GM12878 (cell line): ENCODE results near the gene HEXIM1. TPM values are rescaled to one million over a fixed set of nuclear protein-coding genes. Genes with fewer than 3 reads are reported as not detected.

Experiments used
- ATAC-seq: fragments of 200-7000 bp; cut with Tn5 transposase; 3 replicates; pipeline ENCODE4 v1.9.1; 2020; ENCODE audit warnings: mild to moderate bottlenecking, moderate library complexity
- BruUV-seq: library from RNA; stranded (reverse); fragments of 400-500 nt; replicated peaks from 2 replicates; lab custom pipeline; 2021; lab: Mats Ljungman, UMichigan
- CTCF ChIA-PET: fragments of 300-600 bp; sonication (Branson Sonifier 250); formaldehyde crosslinking; extraction: SDS; loops from one replicate; lab custom pipeline; 2021; ENCODE audit warnings: inconsistent platforms; lab: Yijun Ruan, JAX
- POLR2A ChIA-PET: fragments of 350-600 bp; formaldehyde crosslinking; extraction: SDS; loops from one replicate; lab custom pipeline; 2021; ENCODE audit warnings: inconsistent platforms; lab: Charles Lee
- RAD21 ChIA-PET: fragments of 300-600 bp; sonication (Branson Sonifier 250); formaldehyde crosslinking; loops from one replicate; lab custom pipeline; 2023; ENCODE audit warnings: antibody characterized with exemption; ENCODE audit not compliant: unreplicated experiment; lab: Charles Lee
- SMC1A ChIA-PET: fragments of 300-600 bp; sonication (Branson Sonifier 250); formaldehyde crosslinking; loops from one replicate; lab custom pipeline; 2023; ENCODE audit not compliant: unreplicated experiment, uncharacterized antibody; lab: Charles Lee
- DNase-seq: peaks from one replicate; pipeline ENCODE4 v3.0.0-alpha.2; 2011; ENCODE audit warnings: low read depth, low spot score
- FAIRE-seq: peaks from 3 replicates; lab custom pipeline; 2011; peaks lifted over from hg19 to GRCh38; lab: Jason Lieb, UNC
- H2AFZ ChIP-seq: 2 replicates; pipeline ENCODE4 v1.6.0; 2011; ENCODE audit warnings: low read depth, low read length, control low read depth; ENCODE audit not compliant: control insufficient read depth
- H3K27ac ChIP-seq: 2 replicates; pipeline ENCODE4 v1.5.1; 2011; ENCODE audit warnings: control low read depth; ENCODE audit not compliant: control insufficient read depth, insufficient read depth
- H3K27me3 ChIP-seq, 2 experiments: replicated peaks in 1 of 2; 2 replicates each; pipeline versions ENCODE4 v1.6.0 to v1.6.1; 2011; ENCODE audit warnings: low read length in 1 of 2; ENCODE audit not compliant: control insufficient read depth in 2 of 2, insufficient read depth in 2 of 2
- H3K36me3 ChIP-seq, 2 experiments: 2 replicates each; pipeline ENCODE4 v1.5.1; 2011; ENCODE audit warnings: low read length in 1 of 2; ENCODE audit not compliant: control insufficient read depth in 2 of 2, insufficient read depth in 2 of 2
- H3K4me1 ChIP-seq: 2 replicates; pipeline ENCODE4 v1.6.1; 2011; ENCODE audit warnings: mild to moderate bottlenecking, low read length, moderate library complexity, mixed read lengths; ENCODE audit not compliant: control insufficient read depth, insufficient read depth
- H3K4me2 ChIP-seq: 2 replicates; pipeline ENCODE4 v1.6.0; 2011; ENCODE audit warnings: control low read depth; ENCODE audit not compliant: control insufficient read depth, insufficient read depth
- H3K4me3 ChIP-seq: fragments of 200-600 bp; sonication (generic); 2 replicates; pipeline ENCODE4 v1.5.1; 2016
- H3K79me2 ChIP-seq: 2 replicates; pipeline ENCODE4 v1.6.0; 2011; ENCODE audit warnings: low read length; ENCODE audit not compliant: control insufficient read depth, insufficient read depth
- H3K9ac ChIP-seq: 2 replicates; pipeline ENCODE4 v1.8.0; 2011; ENCODE audit warnings: low read length, control low read depth, mixed read lengths; ENCODE audit not compliant: control insufficient read depth, insufficient read depth
- H3K9me3 ChIP-seq: replicated peaks from 3 replicates; pipeline ENCODE4 v1.5.1; 2011; ENCODE audit warnings: mild to moderate bottlenecking, low read length; ENCODE audit not compliant: control insufficient read depth, insufficient read depth
- H4K20me1 ChIP-seq: 2 replicates; pipeline ENCODE4 v1.6.0; 2011; ENCODE audit not compliant: control insufficient read depth, insufficient read depth
- FOS ChIP-seq: IDR thresholded peaks from 3 replicates; pipeline ENCODE4 v1.6.1; 2011; ENCODE audit warnings: borderline replicate concordance; ENCODE audit not compliant: insufficient read length; ENCODE audit errors: extremely low read depth
- IRF4 ChIP-seq: IDR thresholded peaks from 2 replicates; pipeline ENCODE4 v1.6.1; 2011; ENCODE audit warnings: low read depth, low read length
- POLR2AphosphoS2 ChIP-seq: IDR thresholded peaks from 2 replicates; pipeline ENCODE4 v1.6.1; 2011; ENCODE audit warnings: low read depth, mild to moderate bottlenecking, low read length, improper control_type of control experiment, moderate library complexity
- RBBP5 ChIP-seq: fragments of 200-600 bp; sonication (generic); conservative IDR thresholded peaks from 2 replicates; pipeline ENCODE4 v1.6.1; 2016
- ZZZ3 ChIP-seq: IDR thresholded peaks from 2 replicates; pipeline ENCODE4 v1.6.1; 2011; ENCODE audit warnings: low read depth; ENCODE audit not compliant: control insufficient read depth, insufficient read length
- WGBS: methylation state at CpG from one replicate; pipeline ENCODE4 v1.1.6; 2016; ENCODE audit warnings: low lambda C conversion rate; ENCODE audit not compliant: insufficient replicate concordance, insufficient coverage; ENCODE audit errors: missing lambda C conversion rate; 5-methylcytosine and 5-hydroxymethylcytosine counted together
- in situ Hi-C: fragments of 300-500 bp; cut with MboI; formaldehyde crosslinking; loops from 9 replicates; pipeline ENCODE4 v1.14.3; 2018; ENCODE audit warnings: mixed read lengths
- intact Hi-C: fragments of 100-400 bp; cut with micrococcal nuclease; formaldehyde crosslinking; loops from one replicate; pipeline ENCODE4 v1.14.2; 2022; ENCODE audit not compliant: unreplicated experiment
- polyA plus RNA-seq, 11 experiments: library from polyadenylated mRNA; depleted of rRNA in 4 of 11; unstranded in 6 of 11; stranded (reverse) in 5 of 11; fragments of >200 nt; fragmentation: Nextera tagmentation in 4 of 11; fragmentation: Illumina TruSeq in 1 of 11; extraction: Ambion mirVana in 4 of 11; extraction: Trizol in 1 of 11; gene quantifications; 1 replicate in 1 of 11; 2 replicates in 10 of 11; pipeline versions ENCODE4 v1.2.1 to v1.2.3, GENCODE V29; 2011 to 2016; ENCODE audit warnings: inconsistent platforms in 2 of 11, missing spikeins in 2 of 11, low read depth in 1 of 11
- total RNA-seq, 4 experiments: library from RNA; depleted of rRNA in 3 of 4; stranded (reverse); fragments of >200 nt in 3 of 4; fragmentation: Illumina TruSeq in 1 of 4; extraction: Trizol in 1 of 4; gene quantifications; 2 replicates each; pipeline versions ENCODE4 v1.2.1 to v1.2.3, GENCODE V29; 2013 to 2021

HEXIM1 gene
- total and polyA plus RNA-seq, 10 of the 15 experiments (the other 5 are each of a cell fraction or from before 2014, with no cell fraction given): 1.9 to 24.1 (median 9.0) TPM

DNA sequence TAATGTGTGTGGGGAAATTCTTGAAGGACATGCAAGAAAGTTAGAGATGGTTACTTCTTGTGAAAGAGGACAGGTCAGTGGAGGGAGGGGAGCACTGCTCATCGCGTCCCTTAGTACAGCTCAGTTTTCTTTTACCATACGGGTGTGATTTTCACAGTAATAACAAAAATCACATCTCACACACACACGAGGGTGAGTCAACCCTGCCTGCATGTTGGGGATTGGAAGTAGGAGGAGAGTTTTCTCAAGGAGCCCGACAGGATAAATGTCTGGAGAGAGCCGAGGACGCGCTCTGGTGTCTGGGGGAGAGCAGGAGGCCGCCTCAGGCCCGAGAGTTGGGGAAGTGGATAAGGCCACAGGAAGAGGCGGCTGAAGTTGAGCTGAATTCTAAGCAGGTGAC lies 32.4 kb upstream of the HEXIM1 start:
- no peak for FAIRE-seq
- WGBS: 40% methylated on average over 11 of the region's 11 CpGs

GRCh38 chr17:45116434-45117016 lies 31.8 kb upstream of the HEXIM1 start:
- intact Hi-C loops: no loop called here

More for the DNA sequence above, 32.4 kb upstream of the HEXIM1 start:
- Histone ChIP-seq H3K27ac (no peak overlapping the region), H3K4me2 (no peak overlapping the region), H3K79me2 (no peaks in the 10 kb centered on the region), H4K20me1 (no peaks in the 10 kb centered on the region), H3K4me3 (no peak overlapping the region), H3K9ac (no peak overlapping the region), H3K4me1 (peaks cover 11% of the 10 kb centered on the region; the same call in 1 of the 2 replicates), H3K36me3 (no peaks in the 10 kb centered on the region), H3K9me3 (no peaks in the 10 kb centered on the region), H3K27me3 (no peaks in the 10 kb centered on the region), H2AFZ (no peak overlapping the region)
- no peak for DNase-seq
- ChIA-PET RAD21 (no interaction called here), POLR2A (no interaction called here), CTCF (no interaction called here), SMC1A (no interaction called here)
- intact Hi-C loops: no loop called here
- in situ Hi-C loops: no loop called here
- no peak for ATAC-seq
- no TSS peak for BruUV-seq
- TF ChIP-seq IRF4: no peak

More at GRCh38 chr17:45116434-45117016, 31.8 kb upstream of the HEXIM1 start:
- no peaks in the 10 kb centered on the region for H4K20me1 ChIP-seq
- H3K79me2 ChIP-seq: no peaks in the 10 kb centered on the region
- no peak overlapping the region for H3K9ac ChIP-seq
- no peak overlapping the region for H3K4me3 ChIP-seq
- H2AFZ ChIP-seq: no peak overlapping the region
- H3K36me3 ChIP-seq: no peaks in the 10 kb centered on the region
- CTCF ChIA-PET: no interaction called here
- H3K27ac ChIP-seq: no peak overlapping the region
- no peaks in the 10 kb centered on the region for H3K9me3 ChIP-seq
- no peak for FAIRE-seq
- POLR2A ChIA-PET: no interaction called here
- H3K27me3 ChIP-seq: no peaks in the 10 kb centered on the region
- BruUV-seq: no TSS peak
- in situ Hi-C loops: no loop called here
- WGBS: 55% methylated on average over 10 of the region's 10 CpGs
- H3K4me1 ChIP-seq: peaks cover 8% of the 10 kb centered on the region; the same call in 1 of the 2 replicates
- no peak overlapping the region for H3K4me2 ChIP-seq
- ATAC-seq: no peak
- no peak for DNase-seq
- SMC1A ChIA-PET: no interaction called here
- RAD21 ChIA-PET: no interaction called here
- TF ChIP-seq RBBP5 (no peak), FOS (no peak), POLR2AphosphoS2 (no peak), ZZZ3 (no peak), IRF4 (no peak)
